DMS 273 (cell line): Measurements from ENCODE around the gene MIF4GD.
"Not testable (repeated sequence)": the region's sequence is repeated elsewhere in the genome, so short reads cannot be mapped to it uniquely, and the experiment has no call there.

ENCODE experiments used
- DNase-seq: peaks from one replicate; lab custom pipeline; 2025; ENCODE audit not compliant: unreplicated experiment; lab: John Stamatoyannopoulos, UW

Gene MIF4GD

GRCh38 chr17:75288770-75289114 lies 17.7 kb upstream of the MIF4GD start:
- DNase-seq: peak; percentile 89

GRCh38 chr17:75288359-75288758 lies 17.3 kb upstream of the MIF4GD start:
- no peak for DNase-seq

- no peak for DNase-seq
These were observed 16.2 kb upstream of the MIF4GD start for GRCh38 chr17:75287221-75287620.

- no peak for DNase-seq
These were observed 14.1 kb upstream of the MIF4GD start for GRCh38 chr17:75285123-75285522.

GRCh38 chr17:75280189-75280588 lies 9.2 kb upstream of the MIF4GD start:
- not testable (repeated sequence) for DNase-seq

- no peak for DNase-seq
These were observed 6.6 kb upstream of the MIF4GD start for GRCh38 chr17:75277664-75278071.

GRCh38 chr17:75273977-75274708 lies 3.1 kb upstream of the MIF4GD start:
- peak; percentile 48 for DNase-seq

- DNase-seq: peak; percentile 85
These were observed 1.8 kb upstream of the MIF4GD start for GRCh38 chr17:75272848-75273184.

GRCh38 chr17:75271955-75272847 lies 1.2 kb upstream of the MIF4GD start:
- DNase-seq: peak; percentile 91

- DNase-seq: peak; percentile 94
These were observed 363 bp upstream of the MIF4GD start for GRCh38 chr17:75271233-75271954.

- DNase-seq: peak; percentile 89
These were observed 639 bp downstream of the MIF4GD start for GRCh38 chr17:75270218-75270965.

GRCh38 chr17:75269844-75270217 lies 1.2 kb downstream of the MIF4GD start:
- DNase-seq: peak; percentile 56

GRCh38 chr17:75267411-75268232 lies 3.4 kb downstream of the MIF4GD start:
- peak; percentile 63 for DNase-seq

- peak; percentile 70 for DNase-seq
These were observed 3.9 kb downstream of the MIF4GD start for GRCh38 chr17:75267153-75267410.

GRCh38 chr17:75266316-75267152 lies 4.5 kb downstream of the MIF4GD start:
- peak; percentile 83 for DNase-seq

GRCh38 chr17:75265614-75266315 lies 5.3 kb downstream of the MIF4GD start:
- DNase-seq: no peak

GRCh38 chr17:75263055-75263454 lies 8.0 kb downstream of the MIF4GD start:
- peak; percentile 33 for DNase-seq

GRCh38 chr17:75262112-75262606 lies 8.9 kb downstream of the MIF4GD start:
- peak; percentile 71 for DNase-seq
